HepG2 (cell line): ENCODE data around the gene SPHK1. TPM values are rescaled to one million over a fixed set of nuclear protein-coding genes. Genes with fewer than 3 reads are reported as not detected.

Experiments used
- ATAC-seq: fragments of 200-7000 bp; cut with Tn5 transposase; 3 replicates; pipeline ENCODE4 v1.9.1; 2020; ENCODE audit warnings: mild to moderate bottlenecking, moderate library complexity
- BruUV-seq: library from RNA; stranded (reverse); fragments of 400-500 nt; replicated peaks from 2 replicates; lab custom pipeline; 2021; lab: Mats Ljungman, UMichigan
- CTCF ChIA-PET: fragments of 300-600 bp; formaldehyde crosslinking; extraction: SDS; loops from one replicate; lab custom pipeline; 2021; ENCODE audit warnings: low total read pairs, inconsistent platforms, low intra/inter-chr PET ratio; lab: Yijun Ruan, JAX
- POLR2A ChIA-PET: fragments of 350-600 bp; sonication (Branson Sonifier 250); formaldehyde crosslinking; loops from one replicate; lab custom pipeline; 2020; ENCODE audit warnings: antibody characterized with exemption, inconsistent platforms; lab: Yijun Ruan, JAX
- DNase-seq: peaks from one replicate; pipeline ENCODE4 v3.0.0-alpha.2; 2015; ENCODE audit warnings: low spot score
- FAIRE-seq: peaks from 3 replicates; lab custom pipeline; 2011; peaks lifted over from hg19 to GRCh38; lab: Jason Lieb, UNC
- H2AFZ ChIP-seq: one replicate; pipeline ENCODE4 v1.6.1; 2011; ENCODE audit warnings: low read length, inconsistent platforms
- H3K27ac ChIP-seq: fragments of 300-600 bp; 3 replicates; pipeline ENCODE4 v1.8.0; 2011; ENCODE audit warnings: mixed run types, mild to moderate bottlenecking, mixed read lengths, low read length, inconsistent platforms; ENCODE audit not compliant: insufficient read depth; ENCODE audit errors: extremely low read length
- H3K27me3 ChIP-seq, 2 experiments: fragments of 200-600 bp in 1 of 2; 2 replicates in 1 of 2; 3 replicates in 1 of 2; pipeline versions ENCODE4 v1.6.0 to v1.8.0; 2011; ENCODE audit warnings: low read length in 2 of 2, mild to moderate bottlenecking in 2 of 2, moderate library complexity in 2 of 2, inconsistent platforms in 1 of 2; ENCODE audit not compliant: insufficient read depth in 2 of 2, control insufficient read depth in 1 of 2
- H3K36me3 ChIP-seq, 2 experiments: fragments of 200-600 bp in 1 of 2; replicated peaks in 1 of 2; 2 replicates in 1 of 2; 3 replicates in 1 of 2; pipeline versions ENCODE4 v1.5.1 to v1.8.0; 2011; ENCODE audit warnings: low read length in 2 of 2, inconsistent platforms in 1 of 2; ENCODE audit not compliant: insufficient read depth in 2 of 2, control insufficient read depth in 1 of 2
- H3K4me1 ChIP-seq: 2 replicates; pipeline ENCODE4 v1.5.1; 2012; ENCODE audit warnings: low read length, inconsistent platforms; ENCODE audit not compliant: insufficient read depth
- H3K4me2 ChIP-seq: 2 replicates; pipeline ENCODE4 v1.6.0; 2011; ENCODE audit warnings: low read depth, low read length, inconsistent platforms
- H3K4me3 ChIP-seq, 3 experiments: fragments of 200-600 bp in 1 of 3; sonication (generic), shearing (Covaris generic) in 1 of 3; replicated peaks in 1 of 3; 2 replicates each; pipeline ENCODE4 v1.5.1; 2011 to 2016; ENCODE audit warnings: low read length in 3 of 3, inconsistent platforms in 2 of 3, low read depth in 2 of 3, mild to moderate bottlenecking in 2 of 3, control low read depth in 1 of 3, mixed read lengths in 1 of 3; ENCODE audit not compliant: insufficient read depth in 1 of 3
- H3K79me2 ChIP-seq: one replicate; pipeline ENCODE4 v1.6.1; 2011; ENCODE audit warnings: low read length, inconsistent platforms; ENCODE audit not compliant: insufficient read depth
- H3K9ac ChIP-seq: 2 replicates; pipeline ENCODE4 v1.6.0; 2011; ENCODE audit warnings: mild to moderate bottlenecking, low read depth, low read length, inconsistent platforms; ENCODE audit not compliant: insufficient read depth
- H3K9me3 ChIP-seq: 2 replicates; pipeline ENCODE4 v1.5.1; 2012; ENCODE audit warnings: mild to moderate bottlenecking, low read length
- H4K20me1 ChIP-seq: 2 replicates; pipeline ENCODE4 v1.6.0; 2011; ENCODE audit warnings: inconsistent platforms, mild to moderate bottlenecking, low read length, moderate library complexity; ENCODE audit not compliant: insufficient read depth
- BRD4 ChIP-seq: sonication (generic); formaldehyde crosslinking; IDR thresholded peaks from 2 replicates; pipeline ENCODE4 v1.4.0; 2020; ENCODE audit warnings: missing genetic modification reagents
- THYN1 ChIP-seq: sonication (generic); formaldehyde crosslinking; IDR thresholded peaks from 2 replicates; pipeline ENCODE4 v1.8.1; 2023; ENCODE audit warnings: low read depth, mild to moderate bottlenecking, moderate library complexity, missing genetic modification reagents, borderline replicate concordance
- ZNF333 ChIP-seq: sonication (generic); formaldehyde crosslinking; IDR thresholded peaks from 2 replicates; pipeline ENCODE4 v1.4.0; 2020; ENCODE audit warnings: mild to moderate bottlenecking, missing genetic modification reagents, borderline replicate concordance
- ZNF614 ChIP-seq: IDR thresholded peaks from 2 replicates; pipeline ENCODE4 v1.6.1; 2018; ENCODE audit warnings: missing biosample characterization, missing genetic modification reagents, inconsistent platforms, borderline replicate concordance
- ZNF766 ChIP-seq: sonication (generic); formaldehyde crosslinking; IDR thresholded peaks from 2 replicates; pipeline ENCODE4 v1.5.0; 2020; ENCODE audit warnings: missing genetic modification reagents, borderline replicate concordance
- WGBS: methylation state at CpG from one replicate; pipeline ENCODE4 v1.1.6; 2017; ENCODE audit warnings: low lambda C conversion rate; 5-methylcytosine and 5-hydroxymethylcytosine counted together
- in situ Hi-C: cut with HindIII; loops from 2 replicates; pipeline ENCODE4 v1.10.0; 2017; ENCODE audit warnings: low pct_unique_long_range_greater_than_20kb; ENCODE audit not compliant: extremely low pct_ligation_motif_present
- intact Hi-C: fragments of 100-400 bp; cut with micrococcal nuclease; formaldehyde crosslinking; loops from one replicate; pipeline ENCODE4 v1.10.0; 2022; ENCODE audit not compliant: unreplicated experiment
- polyA plus RNA-seq, 8 experiments: library from polyadenylated mRNA; depleted of rRNA in 3 of 8; stranded (reverse) in 7 of 8; unstranded in 1 of 8; fragments of >200 nt; fragmentation: Illumina TruSeq in 4 of 8; extraction: Trizol in 4 of 8; gene quantifications; 2 replicates each; pipeline versions ENCODE4 v1.2.1 to v1.2.3, GENCODE V29; 2011 to 2016; ENCODE audit warnings: low read depth in 4 of 8, missing spikeins in 1 of 8, mixed read lengths in 1 of 8; ENCODE audit not compliant: insufficient read depth in 1 of 8
- total RNA-seq, 5 experiments: library from RNA; depleted of rRNA; stranded (reverse); fragments of >200 nt; fragmentation: Illumina TruSeq; extraction: Trizol; gene quantifications; 2 replicates each; pipeline ENCODE4 v1.2.3, GENCODE V29; 2016; ENCODE audit warnings: low read depth in 1 of 5
- TF ChIP-seq, protein P1 (sequence below): sonication (generic); formaldehyde crosslinking; IDR thresholded peaks from 2 replicates; pipeline ENCODE4 v1.4.0; 2020; ENCODE audit warnings: mild to moderate bottlenecking, missing genetic modification reagents, borderline replicate concordance

The SPHK1 gene
- total and polyA plus RNA-seq, 2 of the 13 experiments (the other 11 are each of a cell fraction or from before 2014, with no cell fraction given) = 129 to 160 TPM

- Histone ChIP-seq H3K4me1 (peaks cover 37% of the 10 kb centered on the region), H3K9me3 (no peaks in the 10 kb centered on the region), H3K9ac (no peak overlapping the region; the same call in 1 of the 2 replicates)
- POLR2A ChIA-PET = no interaction called here
- TF ChIP-seq THYN1 (no peak), BRD4 (CRISPR knock-in tag) (no peak), ZNF333 (no peak), ZNF766 (no peak), ZNF614 (no peak)
- TF ChIP-seq, protein P1, sequence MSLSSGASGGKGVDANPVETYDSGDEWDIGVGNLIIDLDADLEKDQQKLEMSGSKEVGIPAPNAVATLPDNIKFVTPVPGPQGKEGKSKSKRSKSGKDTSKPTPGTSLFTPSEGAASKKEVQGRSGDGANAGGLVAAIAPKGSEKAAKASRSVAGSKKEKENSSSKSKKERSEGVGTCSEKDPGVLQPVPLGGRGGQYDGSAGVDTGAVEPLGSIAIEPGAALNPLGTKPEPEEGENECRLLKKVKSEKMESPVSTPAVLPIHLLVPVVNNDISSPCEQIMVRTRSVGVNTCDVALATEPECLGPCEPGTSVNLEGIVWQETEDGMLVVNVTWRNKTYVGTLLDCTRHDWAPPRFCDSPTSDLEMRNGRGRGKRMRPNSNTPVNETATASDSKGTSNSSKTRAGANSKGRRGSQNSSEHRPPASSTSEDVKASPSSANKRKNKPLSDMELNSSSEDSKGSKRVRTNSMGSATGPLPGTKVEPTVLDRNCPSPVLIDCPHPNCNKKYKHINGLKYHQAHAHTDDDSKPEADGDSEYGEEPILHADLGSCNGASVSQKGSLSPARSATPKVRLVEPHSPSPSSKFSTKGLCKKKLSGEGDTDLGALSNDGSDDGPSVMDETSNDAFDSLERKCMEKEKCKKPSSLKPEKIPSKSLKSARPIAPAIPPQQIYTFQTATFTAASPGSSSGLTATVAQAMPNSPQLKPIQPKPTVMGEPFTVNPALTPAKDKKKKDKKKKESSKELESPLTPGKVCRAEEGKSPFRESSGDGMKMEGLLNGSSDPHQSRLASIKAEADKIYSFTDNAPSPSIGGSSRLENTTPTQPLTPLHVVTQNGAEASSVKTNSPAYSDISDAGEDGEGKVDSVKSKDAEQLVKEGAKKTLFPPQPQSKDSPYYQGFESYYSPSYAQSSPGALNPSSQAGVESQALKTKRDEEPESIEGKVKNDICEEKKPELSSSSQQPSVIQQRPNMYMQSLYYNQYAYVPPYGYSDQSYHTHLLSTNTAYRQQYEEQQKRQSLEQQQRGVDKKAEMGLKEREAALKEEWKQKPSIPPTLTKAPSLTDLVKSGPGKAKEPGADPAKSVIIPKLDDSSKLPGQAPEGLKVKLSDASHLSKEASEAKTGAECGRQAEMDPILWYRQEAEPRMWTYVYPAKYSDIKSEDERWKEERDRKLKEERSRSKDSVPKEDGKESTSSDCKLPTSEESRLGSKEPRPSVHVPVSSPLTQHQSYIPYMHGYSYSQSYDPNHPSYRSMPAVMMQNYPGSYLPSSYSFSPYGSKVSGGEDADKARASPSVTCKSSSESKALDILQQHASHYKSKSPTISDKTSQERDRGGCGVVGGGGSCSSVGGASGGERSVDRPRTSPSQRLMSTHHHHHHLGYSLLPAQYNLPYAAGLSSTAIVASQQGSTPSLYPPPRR = no peak
- TF ChIP-seq, all 625 proteins: peak for 0
- Histone ChIP-seq H3K36me3 (peaks cover 2 to 11% of the 10 kb centered on the region in 2 experiments; a peak in 3 of 5 replicates), H3K27me3 (no peaks in the 10 kb centered on the region), H3K27ac (no peak overlapping the region), H3K79me2 (peaks cover 89% of the 10 kb centered on the region), H3K4me2 (no peak overlapping the region), H2AFZ (no peak overlapping the region), H4K20me1 (peaks cover 62% of the 10 kb centered on the region), H3K4me3 (no peak overlapping the region)
- in situ Hi-C loops = no loop called here
- no peak for DNase-seq
- 97% methylated on average over 11 of the region's 11 CpGs for WGBS
- intact Hi-C loops = no loop called here
- no peak for FAIRE-seq
- no peak for ATAC-seq
- CTCF ChIA-PET = no interaction called here
- no TSS peak for BruUV-seq
These were observed 51.3 kb downstream of the SPHK1 start for GRCh38 chr17:76435751-76436150.
